ENCODE measurements around the gene LYL1.

Gene LYL1

DNA sequence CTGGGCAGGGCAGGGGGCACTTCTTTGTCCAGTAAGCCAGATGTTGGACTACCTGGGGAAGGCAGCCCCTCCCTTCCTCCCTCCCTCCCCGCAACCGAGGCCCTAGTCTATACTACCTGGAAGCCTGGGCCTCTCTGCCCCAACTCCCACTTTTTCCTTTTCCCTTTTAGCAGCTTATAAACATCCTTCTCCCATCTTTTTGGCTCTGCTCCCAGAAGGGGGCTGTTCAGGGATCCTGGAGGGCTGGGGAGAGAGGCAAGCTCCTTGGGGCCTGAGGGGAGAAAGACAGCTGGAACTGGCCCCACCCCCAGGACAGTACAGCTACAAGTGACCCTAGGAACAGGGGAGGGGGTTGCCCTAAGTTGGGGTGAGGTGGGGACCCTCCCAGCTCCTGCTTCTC is 44.9 kb downstream of the LYL1 start:
- no peak for TF ChIP-seq GABPA (IDR thresholded peaks at IDR 0.05; ENCODE audit: low read depth)
- no peak for TF ChIP-seq SPI1 (IDR thresholded peaks at IDR 0.05; ENCODE audit: borderline replicate concordance, low read depth)
- no peak for TF ChIP-seq REST (IDR thresholded peaks at IDR 0.05; ENCODE audit: insufficient replicate concordance, low read depth)
- no peak for TF ChIP-seq POLR2AphosphoS5 (IDR thresholded peaks at IDR 0.05; ENCODE audit: low read depth)
- TF ChIP-seq, protein P1, sequence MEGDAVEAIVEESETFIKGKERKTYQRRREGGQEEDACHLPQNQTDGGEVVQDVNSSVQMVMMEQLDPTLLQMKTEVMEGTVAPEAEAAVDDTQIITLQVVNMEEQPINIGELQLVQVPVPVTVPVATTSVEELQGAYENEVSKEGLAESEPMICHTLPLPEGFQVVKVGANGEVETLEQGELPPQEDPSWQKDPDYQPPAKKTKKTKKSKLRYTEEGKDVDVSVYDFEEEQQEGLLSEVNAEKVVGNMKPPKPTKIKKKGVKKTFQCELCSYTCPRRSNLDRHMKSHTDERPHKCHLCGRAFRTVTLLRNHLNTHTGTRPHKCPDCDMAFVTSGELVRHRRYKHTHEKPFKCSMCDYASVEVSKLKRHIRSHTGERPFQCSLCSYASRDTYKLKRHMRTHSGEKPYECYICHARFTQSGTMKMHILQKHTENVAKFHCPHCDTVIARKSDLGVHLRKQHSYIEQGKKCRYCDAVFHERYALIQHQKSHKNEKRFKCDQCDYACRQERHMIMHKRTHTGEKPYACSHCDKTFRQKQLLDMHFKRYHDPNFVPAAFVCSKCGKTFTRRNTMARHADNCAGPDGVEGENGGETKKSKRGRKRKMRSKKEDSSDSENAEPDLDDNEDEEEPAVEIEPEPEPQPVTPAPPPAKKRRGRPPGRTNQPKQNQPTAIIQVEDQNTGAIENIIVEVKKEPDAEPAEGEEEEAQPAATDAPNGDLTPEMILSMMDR (IDR thresholded peaks at IDR 0.05; ENCODE audit: insufficient read depth, low read length) = no peak
- Histone ChIP-seq H3K27me3 (ENCODE audit: insufficient read depth, poor library complexity, severe bottlenecking) (no peaks in the 10 kb centered on the region), H3K4me3 (replicated peaks; ENCODE audit: insufficient read depth, low read length) (no peak overlapping the region), H3K27ac (replicated peaks) (no peak overlapping the region)
- DNase-seq (ENCODE audit: low read depth in 1 of 2, low spot score in 1 of 2) = no peak

GRCh38 chr19:13057147-13057572 is 45.5 kb downstream of the LYL1 start:
- H3K27me3 ChIP-seq (ENCODE audit: insufficient read depth, poor library complexity, severe bottlenecking) = no peaks in the 10 kb centered on the region
- TF ChIP-seq SPI1 (IDR thresholded peaks at IDR 0.05; ENCODE audit: borderline replicate concordance, low read depth) (no peak), POLR2AphosphoS5 (IDR thresholded peaks at IDR 0.05; ENCODE audit: low read depth) (no peak), GABPA (IDR thresholded peaks at IDR 0.05; ENCODE audit: low read depth) (no peak), REST (IDR thresholded peaks at IDR 0.05; ENCODE audit: insufficient replicate concordance, low read depth) (no peak)
- TF ChIP-seq, protein P1 (IDR thresholded peaks at IDR 0.05; ENCODE audit: insufficient read depth, low read length) = no peak
- no peak overlapping the region for H3K4me3 ChIP-seq (replicated peaks; ENCODE audit: insufficient read depth, low read length)
- H3K27ac ChIP-seq (replicated peaks) = no peak overlapping the region
- no peak for DNase-seq (ENCODE audit: low read depth in 1 of 2, low spot score in 1 of 2)

GRCh38 chr19:13056052-13056660 is 46.5 kb downstream of the LYL1 start:
- no peaks in the 10 kb centered on the region for H3K27me3 ChIP-seq (ENCODE audit: insufficient read depth, poor library complexity, severe bottlenecking)
- no peak for TF ChIP-seq POLR2AphosphoS5 (IDR thresholded peaks at IDR 0.05; ENCODE audit: low read depth)
- no peak for TF ChIP-seq GABPA (IDR thresholded peaks at IDR 0.05; ENCODE audit: low read depth)
- no peak for TF ChIP-seq SPI1 (IDR thresholded peaks at IDR 0.05; ENCODE audit: borderline replicate concordance, low read depth)
- no peak for TF ChIP-seq REST (IDR thresholded peaks at IDR 0.05; ENCODE audit: insufficient replicate concordance, low read depth)
- TF ChIP-seq, protein P1 (IDR thresholded peaks at IDR 0.05; ENCODE audit: insufficient read depth, low read length) = no peak
- no peak overlapping the region for H3K27ac ChIP-seq (replicated peaks)
- DNase-seq (ENCODE audit: low read depth in 1 of 2, low spot score in 1 of 2) = no peak
- no peak overlapping the region for H3K4me3 ChIP-seq (replicated peaks; ENCODE audit: insufficient read depth, low read length)

Data from HL-60 (cell line).